Fibroblast of pulmonary artery (primary cell): ENCODE measurements around the gene SLX4.
A peak's percentile ranks its signal among the peaks of the same experiment; 100 is the strongest.
"Not testable (repeated sequence)": the region's sequence is repeated elsewhere in the genome, so short reads cannot be mapped to it uniquely, and the experiment has no call there.

Experiments used
- DNase-seq: peaks from one replicate; pipeline ENCODE4 v3.0.0-alpha.2; 2010; ENCODE audit warnings: low read depth
- H3K4me3 ChIP-seq: replicated peaks from 2 replicates; pipeline ENCODE4 v1.5.1; 2011; ENCODE audit warnings: low read depth, mild to moderate bottlenecking, control low read depth, low read length, moderate library complexity
- CTCF ChIP-seq: IDR thresholded peaks from 2 replicates; pipeline ENCODE4 v1.5.1; 2011; ENCODE audit warnings: mild to moderate bottlenecking, control low read depth, low read length, inconsistent platforms; ENCODE audit errors: missing control alignments

SLX4 gene

GRCh38 chr16:3618769-3619141 lies 7.3 kb upstream of the SLX4 start:
- no peak for DNase-seq
- no peak for TF ChIP-seq CTCF
- H3K4me3 ChIP-seq, result no peak overlapping the region

GRCh38 chr16:3612510-3613466 lies 1.4 kb upstream of the SLX4 start:
- no peak for DNase-seq
- peak overlapping the region; percentile 94 for H3K4me3 ChIP-seq
- TF ChIP-seq CTCF, result no peak

GRCh38 chr16:3610698-3611145 lies 684 bp downstream of the SLX4 start:
- no peak for TF ChIP-seq CTCF
- DNase-seq, result peak; percentile 3
- peak overlapping the region; percentile 94 for H3K4me3 ChIP-seq

GRCh38 chr16:3609895-3610697 lies 1.3 kb downstream of the SLX4 start:
- TF ChIP-seq CTCF, result no peak
- no peak for DNase-seq
- H3K4me3 ChIP-seq, result peak overlapping the region; percentile 94

- not testable (repeated sequence) for H3K4me3 ChIP-seq, DNase-seq
Measured at GRCh38 chr16:3608976-3609375, 2.4 kb downstream of the SLX4 start.

GRCh38 chr16:3608069-3608468 lies 3.3 kb downstream of the SLX4 start:
- TF ChIP-seq CTCF, result no peak
- no peak overlapping the region for H3K4me3 ChIP-seq
- no peak for DNase-seq

- no peak for TF ChIP-seq CTCF
- no peak overlapping the region for H3K4me3 ChIP-seq
- DNase-seq, result no peak
Measured at GRCh38 chr16:3607634-3608033, 3.8 kb downstream of the SLX4 start.
